Ascending aorta (tissue), 2 donors: ENCODE results near the gene SSU72. TPM values are rescaled to one million over a fixed set of nuclear protein-coding genes. Genes with fewer than 3 reads are reported as not detected.

Source experiments
- DNase-seq, 2 donors: peaks; one replicate each; pipeline ENCODE4 v3.0.0-alpha.2; 2019; ENCODE audit warnings: low spot score in 2 of 2
- H3K27ac ChIP-seq, 2 donors: fragments of 200-600 bp; sonication (generic); one replicate each; pipeline ENCODE4 v1.5.1; 2016 to 2017; ENCODE audit warnings: mild to moderate bottlenecking in 1 of 2
- H3K27me3 ChIP-seq: fragments of 200-600 bp; sonication (generic); one replicate; pipeline ENCODE4 v1.5.1; 2017
- H3K36me3 ChIP-seq, 2 donors: fragments of 200-600 bp; sonication (generic); one replicate each; pipeline ENCODE4 v1.5.1; 2016
- H3K4me1 ChIP-seq, 2 donors: fragments of 200-600 bp; sonication (generic); one replicate each; pipeline ENCODE4 v1.5.1; 2016 to 2017; ENCODE audit warnings: mild to moderate bottlenecking in 1 of 2
- H3K4me3 ChIP-seq, 2 donors: fragments of 200-600 bp; sonication (generic); one replicate each; pipeline ENCODE4 v1.5.1; 2016 to 2017; ENCODE audit warnings: mild to moderate bottlenecking in 1 of 2
- H3K9me3 ChIP-seq, 2 donors: fragments of 200-600 bp; sonication (generic); one replicate each; pipeline ENCODE4 v1.5.1; 2016
- CTCF ChIP-seq, 3 experiments: fragments of 200-600 bp in 2 of 3; fragments of 450-650 bp in 1 of 3; sonication (generic) in 2 of 3; IDR thresholded peaks; one replicate each; pipeline ENCODE4 v1.5.1; 2016 to 2019; ENCODE audit warnings: antibody characterized with exemption in 3 of 3, mild to moderate bottlenecking in 1 of 3, moderate library complexity in 1 of 3
- intact Hi-C: fragments of 100-400 bp; cut with DNase I; formaldehyde crosslinking; loops from one replicate; pipeline ENCODE4 v1.15.1; 2023
- total RNA-seq: library from RNA; depleted of rRNA; stranded (reverse); fragments of >200 nt; gene quantifications from one replicate; pipeline ENCODE4 v1.1.0, GENCODE V29; 2016

Gene SSU72
- total RNA-seq, 1 donor from 2014 or later = 50.1 TPM

GRCh38 chr1:1554926-1555915 lies 19.4 kb downstream of the SSU72 start:
- no peaks in the 10 kb centered on the region for H3K4me1 ChIP-seq
- TF ChIP-seq CTCF (IDR thresholded peaks at IDR 0.05) = no peak
- H3K27ac ChIP-seq = no peak overlapping the region
- H3K9me3 ChIP-seq = no peaks in the 10 kb centered on the region
- H3K27me3 ChIP-seq = no peaks in the 10 kb centered on the region
- peaks cover 4 to 7% of the 10 kb centered on the region in 2 donors for H3K36me3 ChIP-seq
- intact Hi-C loops = no loop called here
- no peak overlapping the region for H3K4me3 ChIP-seq
- DNase-seq = no peak

- Histone ChIP-seq H3K4me1 (no peaks in the 10 kb centered on the region), H3K36me3 (peaks cover 0 to 7% of the 10 kb centered on the region in 2 donors), H3K27me3 (no peaks in the 10 kb centered on the region), H3K4me3 (no peak overlapping the region), H3K27ac (no peak overlapping the region), H3K9me3 (no peaks in the 10 kb centered on the region)
- TF ChIP-seq CTCF (IDR thresholded peaks at IDR 0.05) = no peak
- intact Hi-C loops = no loop called here
- no peak for DNase-seq
Measured at GRCh38 chr1:1554550-1554925, 20.1 kb downstream of the SSU72 start.

DNA sequence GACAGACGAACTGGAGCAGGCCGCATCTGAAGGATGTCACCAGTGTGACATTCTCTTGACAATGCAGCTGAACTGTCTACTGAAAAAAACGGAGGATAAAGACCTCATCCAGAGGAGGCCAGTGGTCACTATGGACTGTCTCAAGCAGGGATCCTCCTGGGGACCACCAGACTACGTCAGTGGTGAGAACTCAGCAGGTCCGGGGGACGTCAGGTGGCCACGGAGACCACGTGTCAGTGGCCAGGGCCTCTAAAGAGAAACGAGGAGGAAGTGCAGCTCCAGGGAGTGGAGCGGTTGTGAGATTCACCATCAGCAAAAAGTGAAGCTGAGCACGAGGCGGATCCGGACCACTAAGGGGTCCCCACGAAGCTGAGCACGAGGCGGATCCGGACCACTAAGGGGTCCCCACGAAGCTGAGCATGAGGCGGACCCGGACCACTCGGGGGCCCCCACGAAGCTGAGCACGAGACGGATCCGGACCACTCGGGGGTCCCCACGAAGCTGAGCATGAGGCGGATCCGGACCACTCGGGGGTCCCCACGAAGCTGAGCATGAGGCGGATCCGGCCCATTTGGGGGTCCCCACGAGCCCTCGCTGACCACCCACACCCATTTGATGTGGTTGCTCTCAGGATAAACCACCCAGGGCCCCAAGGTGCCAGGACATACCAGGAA lies 20.7 kb downstream of the SSU72 start:
- no peak overlapping the region for H3K4me3 ChIP-seq
- no peak for DNase-seq
- peaks cover 0 to 7% of the 10 kb centered on the region in 2 donors for H3K36me3 ChIP-seq
- intact Hi-C loops = no loop called here
- H3K27me3 ChIP-seq = no peaks in the 10 kb centered on the region
- no peak overlapping the region for H3K27ac ChIP-seq
- no peaks in the 10 kb centered on the region for H3K9me3 ChIP-seq
- no peaks in the 10 kb centered on the region for H3K4me1 ChIP-seq
- TF ChIP-seq CTCF (IDR thresholded peaks at IDR 0.05) = no peak

GRCh38 chr1:1552263-1552639 lies 22.4 kb downstream of the SSU72 start:
- H3K27me3 ChIP-seq = no peaks in the 10 kb centered on the region
- no peak overlapping the region for H3K4me3 ChIP-seq
- peaks cover 0 to 7% of the 10 kb centered on the region in 2 donors for H3K36me3 ChIP-seq
- no peaks in the 10 kb centered on the region for H3K4me1 ChIP-seq
- intact Hi-C loops = no loop called here
- no peak for DNase-seq
- H3K9me3 ChIP-seq = no peaks in the 10 kb centered on the region
- TF ChIP-seq CTCF (IDR thresholded peaks at IDR 0.05) = no peak
- no peak overlapping the region for H3K27ac ChIP-seq

GRCh38 chr1:1551524-1552262 lies 23.0 kb downstream of the SSU72 start:
- DNase-seq = no peak
- intact Hi-C loops = no loop called here
- no peak overlapping the region for H3K27ac ChIP-seq

More at GRCh38 chr1:1551524-1552262, 23.0 kb downstream of the SSU72 start:
- no peak for TF ChIP-seq CTCF (IDR thresholded peaks at IDR 0.05)
- Histone ChIP-seq H3K9me3 (no peaks in the 10 kb centered on the region), H3K27me3 (no peaks in the 10 kb centered on the region), H3K36me3 (peaks cover 0 to 4% of the 10 kb centered on the region in 2 donors), H3K4me3 (no peak overlapping the region), H3K4me1 (no peaks in the 10 kb centered on the region)
